GM21526 (cell line): ENCODE results near the gene CACTIN.
"Not testable (repeated sequence)": the region's sequence is repeated elsewhere in the genome, so short reads cannot be mapped to it uniquely, and the experiment has no call there.

Experiments used
- ATAC-seq: cut with Tn5 transposase; IDR thresholded peaks from one replicate; pipeline ENCODE4 v1.9.1; 2021; ENCODE audit warnings: moderate library complexity; ENCODE audit not compliant: unreplicated experiment, low FRiP score

Gene CACTIN

GRCh38 chr19:3601021-3601420 is 25.6 kb downstream of the CACTIN start:
- no peak for ATAC-seq

GRCh38 chr19:3599776-3600187 is 26.8 kb downstream of the CACTIN start:
- ATAC-seq = no peak

- no peak for ATAC-seq
These were observed 31.0 kb downstream of the CACTIN start for GRCh38 chr19:3595521-3596061.

GRCh38 chr19:3593156-3593555 is 33.4 kb downstream of the CACTIN start:
- no peak for ATAC-seq

GRCh38 chr19:3591876-3592613 is 34.5 kb downstream of the CACTIN start:
- no peak for ATAC-seq

GRCh38 chr19:3590991-3591659 is 35.5 kb downstream of the CACTIN start:
- ATAC-seq = no peak

- no peak for ATAC-seq
These were observed 36.6 kb downstream of the CACTIN start for GRCh38 chr19:3589949-3590348.

GRCh38 chr19:3589439-3589838 is 37.2 kb downstream of the CACTIN start:
- no peak for ATAC-seq

GRCh38 chr19:3586707-3587346 is 39.8 kb downstream of the CACTIN start:
- ATAC-seq = no peak

GRCh38 chr19:3586127-3586626 is 40.4 kb downstream of the CACTIN start:
- no peak for ATAC-seq

- ATAC-seq = no peak
These were observed 41.1 kb downstream of the CACTIN start, which contains the start of gene GIPC3 for GRCh38 chr19:3585301-3586126. TSS of gene GIPC3 (plus strand) at chr19:3585478. CDS start at chr19:3585598, 120 bp downstream.

GRCh38 chr19:3584036-3584802 is 42.4 kb downstream of the CACTIN start:
- not testable (repeated sequence) for ATAC-seq

- ATAC-seq = not testable (repeated sequence)
These were observed 44.8 kb downstream of the CACTIN start for GRCh38 chr19:3581792-3582191.

GRCh38 chr19:3580156-3580934 is 46.2 kb downstream of the CACTIN start:
- ATAC-seq = no peak

GRCh38 chr19:3578390-3578789 is 48.2 kb downstream of the CACTIN start:
- ATAC-seq = no peak

- ATAC-seq = no peak
These were observed 48.8 kb downstream of the CACTIN start for GRCh38 chr19:3577723-3578344.

- ATAC-seq = no peak
These were observed 49.7 kb downstream of the CACTIN start for GRCh38 chr19:3576696-3577443.
